GM12878 (cell line): ENCODE measurements around the gene MDM1. TPM values are rescaled to one million over a fixed set of nuclear protein-coding genes. Genes with fewer than 3 reads are reported as not detected.

Experiments used
- ATAC-seq: fragments of 200-7000 bp; cut with Tn5 transposase; 3 replicates; pipeline ENCODE4 v1.9.1; 2020; ENCODE audit warnings: mild to moderate bottlenecking, moderate library complexity
- BruUV-seq: library from RNA; stranded (reverse); fragments of 400-500 nt; replicated peaks from 2 replicates; lab custom pipeline; 2021; lab: Mats Ljungman, UMichigan
- CTCF ChIA-PET: fragments of 300-600 bp; sonication (Branson Sonifier 250); formaldehyde crosslinking; extraction: SDS; loops from one replicate; lab custom pipeline; 2021; ENCODE audit warnings: inconsistent platforms; lab: Yijun Ruan, JAX
- POLR2A ChIA-PET: fragments of 350-600 bp; formaldehyde crosslinking; extraction: SDS; loops from one replicate; lab custom pipeline; 2021; ENCODE audit warnings: inconsistent platforms; lab: Charles Lee
- RAD21 ChIA-PET: fragments of 300-600 bp; sonication (Branson Sonifier 250); formaldehyde crosslinking; loops from one replicate; lab custom pipeline; 2023; ENCODE audit warnings: antibody characterized with exemption; ENCODE audit not compliant: unreplicated experiment; lab: Charles Lee
- SMC1A ChIA-PET: fragments of 300-600 bp; sonication (Branson Sonifier 250); formaldehyde crosslinking; loops from one replicate; lab custom pipeline; 2023; ENCODE audit not compliant: unreplicated experiment, uncharacterized antibody; lab: Charles Lee
- DNase-seq: peaks from one replicate; pipeline ENCODE4 v3.0.0-alpha.2; 2011; ENCODE audit warnings: low read depth, low spot score
- FAIRE-seq: peaks from 3 replicates; lab custom pipeline; 2011; peaks lifted over from hg19 to GRCh38; lab: Jason Lieb, UNC
- H2AFZ ChIP-seq: 2 replicates; pipeline ENCODE4 v1.6.0; 2011; ENCODE audit warnings: low read depth, low read length, control low read depth; ENCODE audit not compliant: control insufficient read depth
- H3K27ac ChIP-seq: 2 replicates; pipeline ENCODE4 v1.5.1; 2011; ENCODE audit warnings: control low read depth; ENCODE audit not compliant: control insufficient read depth, insufficient read depth
- H3K27me3 ChIP-seq, 2 experiments: replicated peaks in 1 of 2; 2 replicates each; pipeline versions ENCODE4 v1.6.0 to v1.6.1; 2011; ENCODE audit warnings: low read length in 1 of 2; ENCODE audit not compliant: control insufficient read depth in 2 of 2, insufficient read depth in 2 of 2
- H3K36me3 ChIP-seq, 2 experiments: 2 replicates each; pipeline ENCODE4 v1.5.1; 2011; ENCODE audit warnings: low read length in 1 of 2; ENCODE audit not compliant: control insufficient read depth in 2 of 2, insufficient read depth in 2 of 2
- H3K4me1 ChIP-seq: 2 replicates; pipeline ENCODE4 v1.6.1; 2011; ENCODE audit warnings: mild to moderate bottlenecking, low read length, moderate library complexity, mixed read lengths; ENCODE audit not compliant: control insufficient read depth, insufficient read depth
- H3K4me2 ChIP-seq: 2 replicates; pipeline ENCODE4 v1.6.0; 2011; ENCODE audit warnings: control low read depth; ENCODE audit not compliant: control insufficient read depth, insufficient read depth
- H3K4me3 ChIP-seq: fragments of 200-600 bp; sonication (generic); 2 replicates; pipeline ENCODE4 v1.5.1; 2016
- H3K79me2 ChIP-seq: 2 replicates; pipeline ENCODE4 v1.6.0; 2011; ENCODE audit warnings: low read length; ENCODE audit not compliant: control insufficient read depth, insufficient read depth
- H3K9ac ChIP-seq: 2 replicates; pipeline ENCODE4 v1.8.0; 2011; ENCODE audit warnings: low read length, control low read depth, mixed read lengths; ENCODE audit not compliant: control insufficient read depth, insufficient read depth
- H3K9me3 ChIP-seq: replicated peaks from 3 replicates; pipeline ENCODE4 v1.5.1; 2011; ENCODE audit warnings: mild to moderate bottlenecking, low read length; ENCODE audit not compliant: control insufficient read depth, insufficient read depth
- H4K20me1 ChIP-seq: 2 replicates; pipeline ENCODE4 v1.6.0; 2011; ENCODE audit not compliant: control insufficient read depth, insufficient read depth
- ATF7 ChIP-seq: fragments of 450-650 bp; IDR thresholded peaks from 2 replicates; pipeline ENCODE4 v1.6.1; 2016; ENCODE audit warnings: low read depth, mild to moderate bottlenecking
- BRCA1 ChIP-seq: IDR thresholded peaks from 2 replicates; pipeline ENCODE4 v1.6.1; 2011; ENCODE audit warnings: low read depth, low read length, improper control_type of control experiment
- CBFB ChIP-seq: IDR thresholded peaks from 2 replicates; pipeline ENCODE4 v1.6.1; 2016; ENCODE audit warnings: antibody characterized with exemption, low read depth
- EED ChIP-seq: sonication (generic); IDR thresholded peaks from 2 replicates; pipeline ENCODE4 v1.6.1; 2016; ENCODE audit warnings: antibody characterized with exemption, low read depth
- FOXK2 ChIP-seq: fragments of 450-650 bp; IDR thresholded peaks from 2 replicates; pipeline ENCODE4 v1.6.1; 2017; ENCODE audit warnings: mild to moderate bottlenecking, moderate library complexity
- IKZF1 ChIP-seq: fragments of 450-650 bp; conservative IDR thresholded peaks from 2 replicates; pipeline ENCODE4 v1.6.1; 2017; ENCODE audit warnings: antibody characterized with exemption, mild to moderate bottlenecking
- IKZF2 ChIP-seq, 2 experiments: fragments of 450-650 bp; IDR thresholded peaks; 2 replicates each; pipeline ENCODE4 v1.6.1; 2017; ENCODE audit warnings: mild to moderate bottlenecking in 2 of 2, moderate library complexity in 2 of 2
- MTA2 ChIP-seq: fragments of 450-650 bp; IDR thresholded peaks from 2 replicates; pipeline ENCODE4 v1.6.1; 2016; ENCODE audit warnings: low read depth, mild to moderate bottlenecking, moderate library complexity
- NBN ChIP-seq: fragments of 450-650 bp; IDR thresholded peaks from 2 replicates; pipeline ENCODE4 v1.6.1; 2016
- NR2C1 ChIP-seq: fragments of 450-650 bp; IDR thresholded peaks from 2 replicates; pipeline ENCODE4 v1.6.1; 2017; ENCODE audit warnings: antibody characterized with exemption, mild to moderate bottlenecking, moderate library complexity
- NRF1 ChIP-seq: conservative IDR thresholded peaks from 2 replicates; pipeline ENCODE4 v1.6.1; 2011; ENCODE audit warnings: mild to moderate bottlenecking, low read depth, low read length, improper control_type of control experiment
- PAX5 ChIP-seq: IDR thresholded peaks from 2 replicates; pipeline ENCODE4 v1.6.1; 2011; ENCODE audit warnings: low read depth, low read length, borderline replicate concordance
- PAX8 ChIP-seq: fragments of 450-650 bp; IDR thresholded peaks from 2 replicates; pipeline ENCODE4 v1.6.1; 2017; ENCODE audit warnings: mild to moderate bottlenecking, moderate library complexity
- SMC3 ChIP-seq: IDR thresholded peaks from 2 replicates; pipeline ENCODE4 v1.6.1; 2011; ENCODE audit warnings: low read length, improper control_type of control experiment, borderline replicate concordance
- TCF7 ChIP-seq: IDR thresholded peaks from 2 replicates; pipeline ENCODE4 v1.6.1; 2014; ENCODE audit warnings: antibody characterized with exemption, borderline replicate concordance
- ZNF207 ChIP-seq: fragments of 450-650 bp; IDR thresholded peaks from 2 replicates; pipeline ENCODE4 v1.6.1; 2014; ENCODE audit warnings: antibody characterized with exemption, mild to moderate bottlenecking, borderline replicate concordance
- ZNF217 ChIP-seq: fragments of 450-650 bp; IDR thresholded peaks from 2 replicates; pipeline ENCODE4 v1.6.1; 2017; ENCODE audit warnings: antibody characterized with exemption, mild to moderate bottlenecking
- WGBS: methylation state at CpG from one replicate; pipeline ENCODE4 v1.1.6; 2016; ENCODE audit warnings: low lambda C conversion rate; ENCODE audit not compliant: insufficient replicate concordance, insufficient coverage; ENCODE audit errors: missing lambda C conversion rate; 5-methylcytosine and 5-hydroxymethylcytosine counted together
- in situ Hi-C: fragments of 300-500 bp; cut with MboI; formaldehyde crosslinking; loops from 9 replicates; pipeline ENCODE4 v1.14.3; 2018; ENCODE audit warnings: mixed read lengths
- intact Hi-C: fragments of 100-400 bp; cut with micrococcal nuclease; formaldehyde crosslinking; loops from one replicate; pipeline ENCODE4 v1.14.2; 2022; ENCODE audit not compliant: unreplicated experiment
- polyA plus RNA-seq, 11 experiments: library from polyadenylated mRNA; depleted of rRNA in 4 of 11; unstranded in 6 of 11; stranded (reverse) in 5 of 11; fragments of >200 nt; fragmentation: Nextera tagmentation in 4 of 11; fragmentation: Illumina TruSeq in 1 of 11; extraction: Ambion mirVana in 4 of 11; extraction: Trizol in 1 of 11; gene quantifications; 1 replicate in 1 of 11; 2 replicates in 10 of 11; pipeline versions ENCODE4 v1.2.1 to v1.2.3, GENCODE V29; 2011 to 2016; ENCODE audit warnings: inconsistent platforms in 2 of 11, missing spikeins in 2 of 11, low read depth in 1 of 11
- total RNA-seq, 4 experiments: library from RNA; depleted of rRNA in 3 of 4; stranded (reverse); fragments of >200 nt in 3 of 4; fragmentation: Illumina TruSeq in 1 of 4; extraction: Trizol in 1 of 4; gene quantifications; 2 replicates each; pipeline versions ENCODE4 v1.2.1 to v1.2.3, GENCODE V29; 2013 to 2021
- TF ChIP-seq, protein P1 (sequence below): fragments of 450-650 bp; IDR thresholded peaks from 2 replicates; pipeline ENCODE4 v1.6.1; 2017; ENCODE audit warnings: mild to moderate bottlenecking, moderate library complexity
- TF ChIP-seq, protein P2 (sequence below): fragments of 450-650 bp; IDR thresholded peaks from 2 replicates; pipeline ENCODE4 v1.6.1; 2018; ENCODE audit warnings: mild to moderate bottlenecking, low read depth, moderate library complexity; ENCODE audit not compliant: partially characterized antibody

The MDM1 gene
- total and polyA plus RNA-seq, 10 of the 15 experiments (the other 5 are each of a cell fraction or from before 2014, with no cell fraction given) = 10.1 to 25.3 (median 16.5) TPM

DNA sequence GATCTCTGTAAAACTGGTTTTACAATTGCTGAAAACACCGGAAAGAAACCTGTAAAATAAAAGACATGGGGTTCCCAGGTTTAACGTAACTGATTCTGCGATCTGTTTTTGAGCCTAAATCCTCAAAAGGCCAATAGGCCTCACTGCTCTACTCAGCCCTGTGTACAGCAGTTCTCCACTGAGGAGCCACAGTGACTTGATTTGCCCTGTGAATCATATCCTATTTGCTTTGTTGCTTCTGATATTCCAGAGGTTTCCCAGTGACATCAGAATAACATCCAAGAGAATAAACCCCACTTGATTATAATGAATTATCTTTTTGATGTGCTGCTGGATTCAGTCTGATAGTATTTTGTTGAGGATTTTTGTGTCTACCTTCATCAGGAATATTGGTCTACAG, 27.5 kb downstream of the MDM1 start:
- Histone ChIP-seq H3K79me2 (no peaks in the 10 kb centered on the region), H4K20me1 (no peaks in the 10 kb centered on the region), H2AFZ (peak overlapping the region; percentile 28; the same call in 1 of the 2 replicates), H3K36me3 (peaks cover 2 to 3% of the 10 kb centered on the region in 2 experiments; a peak in 3 of 4 replicates), H3K9ac (no peak overlapping the region), H3K4me1 (peaks cover 8% of the 10 kb centered on the region), H3K9me3 (peaks cover 3% of the 10 kb centered on the region; the same call in 2 of the 3 replicates), H3K27ac (peak overlapping the region; percentile 58), H3K27me3 (no peaks in the 10 kb centered on the region), H3K4me2 (no peak overlapping the region), H3K4me3 (no peak overlapping the region)
- TSS peak; percentile 77 for BruUV-seq
- no peak for FAIRE-seq
- POLR2A ChIA-PET = no interaction called here
- RAD21 ChIA-PET = no interaction called here
- SMC1A ChIA-PET = interaction anchor here (2.1 kb wide), 1 partner anchor 21 kb away, joined by 5 read pairs; no protein-coding TSS in a partner anchor
- 89% methylated on average over 3 of the region's 3 CpGs for WGBS
- ATAC-seq = no peak
- intact Hi-C loops (no loop called here), in situ Hi-C loops (no loop called here)
- no peak for DNase-seq
- CTCF ChIA-PET = no interaction called here
- no peak for TF ChIP-seq PAX5
- no peak for TF ChIP-seq NR2C1
- TF ChIP-seq PAX8 = no peak
- TF ChIP-seq ATF7 = no peak
- no peak for TF ChIP-seq TCF7
- no peak for TF ChIP-seq MTA2
- no peak for TF ChIP-seq CBFB
- TF ChIP-seq IKZF2 (IDR thresholded peaks at IDR 0.05) = no peak
- TF ChIP-seq, protein P1, sequence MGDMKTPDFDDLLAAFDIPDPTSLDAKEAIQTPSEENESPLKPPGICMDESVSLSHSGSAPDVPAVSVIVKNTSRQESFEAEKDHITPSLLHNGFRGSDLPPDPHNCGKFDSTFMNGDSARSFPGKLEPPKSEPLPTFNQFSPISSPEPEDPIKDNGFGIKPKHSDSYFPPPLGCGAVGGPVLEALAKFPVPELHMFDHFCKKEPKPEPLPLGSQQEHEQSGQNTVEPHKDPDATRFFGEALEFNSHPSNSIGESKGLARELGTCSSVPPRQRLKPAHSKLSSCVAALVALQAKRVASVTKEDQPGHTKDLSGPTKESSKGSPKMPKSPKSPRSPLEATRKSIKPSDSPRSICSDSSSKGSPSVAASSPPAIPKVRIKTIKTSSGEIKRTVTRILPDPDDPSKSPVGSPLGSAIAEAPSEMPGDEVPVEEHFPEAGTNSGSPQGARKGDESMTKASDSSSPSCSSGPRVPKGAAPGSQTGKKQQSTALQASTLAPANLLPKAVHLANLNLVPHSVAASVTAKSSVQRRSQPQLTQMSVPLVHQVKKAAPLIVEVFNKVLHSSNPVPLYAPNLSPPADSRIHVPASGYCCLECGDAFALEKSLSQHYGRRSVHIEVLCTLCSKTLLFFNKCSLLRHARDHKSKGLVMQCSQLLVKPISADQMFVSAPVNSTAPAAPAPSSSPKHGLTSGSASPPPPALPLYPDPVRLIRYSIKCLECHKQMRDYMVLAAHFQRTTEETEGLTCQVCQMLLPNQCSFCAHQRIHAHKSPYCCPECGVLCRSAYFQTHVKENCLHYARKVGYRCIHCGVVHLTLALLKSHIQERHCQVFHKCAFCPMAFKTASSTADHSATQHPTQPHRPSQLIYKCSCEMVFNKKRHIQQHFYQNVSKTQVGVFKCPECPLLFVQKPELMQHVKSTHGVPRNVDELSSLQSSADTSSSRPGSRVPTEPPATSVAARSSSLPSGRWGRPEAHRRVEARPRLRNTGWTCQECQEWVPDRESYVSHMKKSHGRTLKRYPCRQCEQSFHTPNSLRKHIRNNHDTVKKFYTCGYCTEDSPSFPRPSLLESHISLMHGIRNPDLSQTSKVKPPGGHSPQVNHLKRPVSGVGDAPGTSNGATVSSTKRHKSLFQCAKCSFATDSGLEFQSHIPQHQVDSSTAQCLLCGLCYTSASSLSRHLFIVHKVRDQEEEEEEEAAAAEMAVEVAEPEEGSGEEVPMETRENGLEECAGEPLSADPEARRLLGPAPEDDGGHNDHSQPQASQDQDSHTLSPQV = no peak
- TF ChIP-seq IKZF1 = no peak
- TF ChIP-seq NBN = no peak
- no peak for TF ChIP-seq FOXK2
- TF ChIP-seq ZNF217 = no peak
- no peak for TF ChIP-seq SMC3
- no peak for TF ChIP-seq BRCA1
- TF ChIP-seq, protein P2, sequence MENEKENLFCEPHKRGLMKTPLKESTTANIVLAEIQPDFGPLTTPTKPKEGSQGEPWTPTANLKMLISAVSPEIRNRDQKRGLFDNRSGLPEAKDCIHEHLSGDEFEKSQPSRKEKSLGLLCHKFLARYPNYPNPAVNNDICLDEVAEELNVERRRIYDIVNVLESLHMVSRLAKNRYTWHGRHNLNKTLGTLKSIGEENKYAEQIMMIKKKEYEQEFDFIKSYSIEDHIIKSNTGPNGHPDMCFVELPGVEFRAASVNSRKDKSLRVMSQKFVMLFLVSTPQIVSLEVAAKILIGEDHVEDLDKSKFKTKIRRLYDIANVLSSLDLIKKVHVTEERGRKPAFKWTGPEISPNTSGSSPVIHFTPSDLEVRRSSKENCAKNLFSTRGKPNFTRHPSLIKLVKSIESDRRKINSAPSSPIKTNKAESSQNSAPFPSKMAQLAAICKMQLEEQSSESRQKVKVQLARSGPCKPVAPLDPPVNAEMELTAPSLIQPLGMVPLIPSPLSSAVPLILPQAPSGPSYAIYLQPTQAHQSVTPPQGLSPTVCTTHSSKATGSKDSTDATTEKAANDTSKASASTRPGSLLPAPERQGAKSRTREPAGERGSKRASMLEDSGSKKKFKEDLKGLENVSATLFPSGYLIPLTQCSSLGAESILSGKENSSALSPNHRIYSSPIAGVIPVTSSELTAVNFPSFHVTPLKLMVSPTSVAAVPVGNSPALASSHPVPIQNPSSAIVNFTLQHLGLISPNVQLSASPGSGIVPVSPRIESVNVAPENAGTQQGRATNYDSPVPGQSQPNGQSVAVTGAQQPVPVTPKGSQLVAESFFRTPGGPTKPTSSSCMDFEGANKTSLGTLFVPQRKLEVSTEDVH = no peak
- TF ChIP-seq NRF1 = no peak
- TF ChIP-seq EED = no peak
- TF ChIP-seq ZNF207 = no peak
- TF ChIP-seq, all 136 proteins: peak for 0
